Measurements from ENCODE around the gene ANKRD17. TPM values are rescaled to one million over a fixed set of nuclear protein-coding genes. Genes with fewer than 3 reads are reported as not detected.

ANKRD17 gene
- total RNA-seq, 5 donors from 2014 or later (not counting 1 experiment from before 2014, with no cell fraction given): 48.6 to 63.8 (median 51.8) TPM

DNA sequence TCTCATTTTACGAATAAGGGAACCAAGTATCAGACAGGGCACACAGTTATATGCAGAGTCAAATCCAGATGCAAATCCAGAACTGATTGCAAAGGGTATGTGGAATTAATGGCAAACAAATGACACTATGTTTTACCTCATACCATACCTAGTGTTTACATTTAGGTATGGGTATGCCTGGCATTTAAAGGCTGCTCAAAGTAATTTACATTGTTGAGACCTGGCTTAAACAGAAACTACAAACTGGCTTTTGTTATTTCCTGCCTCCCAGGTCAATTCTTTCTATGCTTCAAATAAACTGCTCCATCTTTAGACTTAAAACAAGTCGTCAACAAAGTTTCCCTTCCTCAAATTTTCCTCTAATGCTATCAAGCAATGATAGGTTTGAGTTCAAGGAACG lies 33.7 kb downstream of the ANKRD17 start:
- H3K36me3 ChIP-seq (ENCODE audit: control insufficient read depth in 2 of 2, extremely low read depth in 1 of 2, insufficient read depth in 1 of 2, low read length in 1 of 2): peaks cover 0 to 4% of the 10 kb centered on the region in 2 donors
- DNase-seq (no peak), ATAC-seq (replicated peaks in 1 of 4) (no peak)
- H3K27ac Mint-ChIP-seq: peak overlapping the region; percentile 72 to 86
- H3K27me3 Mint-ChIP-seq: no peaks in the 10 kb centered on the region
- CTCF ChIA-PET: no interaction called here
- WGBS (ENCODE audit: insufficient coverage): no CpG with 5 or more reads among the region's 3 CpGs
- peaks cover 10 to 15% of the 10 kb centered on the region in 2 experiments for H3K4me1 ChIP-seq (ENCODE audit: control insufficient read depth in 1 of 2, extremely low read depth in 1 of 2, insufficient read depth in 2 of 2, low read length in 2 of 2)
- no peaks in the 10 kb centered on the region for H3K9me3 ChIP-seq
- H3K36me3 Mint-ChIP-seq: peaks cover 7% of the 10 kb centered on the region
- peak overlapping the region; percentile 41 for H3K27ac ChIP-seq (ENCODE audit: low read length)
- no peak overlapping the region for H3K4me3 ChIP-seq (ENCODE audit: control insufficient read depth in 1 of 2, extremely low read depth in 1 of 2, low read length in 1 of 2)
- POLR2A ChIA-PET: no interaction called here
- peaks cover 0 to 3% (median 2%) of the 10 kb centered on the region in 3 donors for H3K9me3 Mint-ChIP-seq
- no peaks in the 10 kb centered on the region for H3K27me3 ChIP-seq (replicated peaks in 1 of 2; ENCODE audit: control insufficient read depth in 2 of 2, extremely low read depth in 1 of 2, insufficient read depth in 2 of 2, low read length in 1 of 2)
- H3K4me3 Mint-ChIP-seq: no peak overlapping the region
- H3K4me1 Mint-ChIP-seq: peaks cover 35 to 41% (median 36%) of the 10 kb centered on the region in 3 donors

DNA sequence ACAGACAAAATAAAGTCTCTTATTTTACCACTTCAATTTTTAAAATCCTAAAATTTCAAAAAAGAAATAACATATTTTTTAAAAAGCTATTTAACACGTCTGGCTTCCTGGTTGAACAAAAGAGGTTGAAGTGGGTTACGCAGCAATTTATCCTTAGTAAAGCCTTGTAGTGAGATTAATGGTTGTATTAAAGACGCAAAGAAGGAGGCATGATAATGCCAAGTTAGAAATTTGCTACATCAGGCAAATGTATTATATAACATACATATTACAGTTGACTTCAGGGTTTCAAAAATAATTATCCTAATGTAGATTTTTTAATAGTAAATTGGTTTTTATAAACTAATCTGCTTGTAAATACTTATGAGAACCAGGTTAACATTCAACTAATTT lies 35.3 kb downstream of the ANKRD17 start:
- Histone ChIP-seq H3K27ac (ENCODE audit: low read length) (peak overlapping the region; percentile 82), H3K4me3 (ENCODE audit: control insufficient read depth in 1 of 2, extremely low read depth in 1 of 2, low read length in 1 of 2) (peak overlapping the region in 1 of 2 donors; percentile 52), H3K36me3 (ENCODE audit: control insufficient read depth in 2 of 2, extremely low read depth in 1 of 2, insufficient read depth in 1 of 2, low read length in 1 of 2) (peaks cover 0 to 4% of the 10 kb centered on the region in 2 donors), H3K27me3 (replicated peaks in 1 of 2; ENCODE audit: control insufficient read depth in 2 of 2, extremely low read depth in 1 of 2, insufficient read depth in 2 of 2, low read length in 1 of 2) (no peaks in the 10 kb centered on the region), H3K4me1 (ENCODE audit: control insufficient read depth in 1 of 2, extremely low read depth in 1 of 2, insufficient read depth in 2 of 2, low read length in 2 of 2) (peaks cover 10 to 15% of the 10 kb centered on the region in 2 experiments), H3K9me3 (no peaks in the 10 kb centered on the region)
- no peak for DNase-seq
- ChIA-PET POLR2A (interaction anchor here (0.6 to 2.1 kb wide), 12 partner anchors 12 to 57 kb away, joined by 3 to 31 read pairs (median 4); partner anchors contain the start of gene ANKRD17 (in 2 of the 2)), CTCF (interaction anchor here in 1 of 2 donors (0.8 to 5.0 kb wide), 4 partner anchors 22 to 137 kb away, joined by 3 to 49 read pairs (median 4); partner anchors contain the start of gene ANKRD17)
- Mint-ChIP-seq H3K27ac (peak overlapping the region in 1 of 2 donors; percentile 83), H3K9me3 (no peaks in the 10 kb centered on the region), H3K27me3 (no peaks in the 10 kb centered on the region), H3K4me1 (peaks cover 47 to 52% (median 47%) of the 10 kb centered on the region in 3 donors), H3K36me3 (peaks cover 4% of the 10 kb centered on the region), H3K4me3 (no peak overlapping the region)
- no CpG with 5 or more reads among the region's 3 CpGs for WGBS (ENCODE audit: insufficient coverage)
- ATAC-seq (replicated peaks in 1 of 4): peak in 2 of 4 experiments; percentile 7 to 21

DNA sequence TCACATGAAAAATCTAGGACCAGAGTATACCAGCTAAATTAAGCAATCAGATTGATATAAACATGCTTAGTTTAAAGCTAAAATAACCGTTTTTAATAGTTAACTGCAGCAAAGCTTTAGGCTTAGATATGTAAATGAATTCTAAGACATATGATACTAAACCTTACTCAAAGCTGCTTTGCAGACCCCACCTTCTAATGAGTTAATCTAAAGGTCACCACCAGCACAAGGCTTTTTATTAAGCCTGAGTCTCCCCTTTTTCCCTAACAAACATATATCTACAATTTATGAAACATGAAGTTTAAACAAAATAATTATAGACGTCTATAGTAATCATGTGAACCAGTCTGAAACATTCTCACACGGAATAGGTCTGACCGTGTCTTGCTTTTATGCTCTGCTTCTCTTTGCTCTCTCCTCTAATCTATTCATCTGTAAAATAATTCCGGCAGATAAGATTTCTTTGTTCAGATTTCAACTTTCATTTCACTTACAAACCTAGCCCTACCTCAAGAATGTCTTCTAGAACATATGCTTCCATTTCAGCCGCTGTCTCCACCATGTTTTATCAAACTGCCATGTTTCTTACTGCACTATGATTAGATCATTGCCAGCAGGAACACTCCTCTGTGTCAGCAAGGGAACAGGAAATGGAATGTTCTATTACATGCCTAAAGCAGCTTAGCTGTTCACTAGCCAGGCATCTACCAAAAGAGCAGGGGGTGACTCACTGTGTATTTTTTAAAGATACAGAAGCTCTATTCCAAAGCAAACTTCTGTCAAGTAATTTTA lies 35.9 kb downstream of the ANKRD17 start:
- peak overlapping the region; percentile 52 to 72 for H3K4me3 ChIP-seq (ENCODE audit: control insufficient read depth in 1 of 2, extremely low read depth in 1 of 2, low read length in 1 of 2)
- peak overlapping the region; percentile 82 for H3K27ac ChIP-seq (ENCODE audit: low read length)
- H3K36me3 ChIP-seq (ENCODE audit: control insufficient read depth in 2 of 2, extremely low read depth in 1 of 2, insufficient read depth in 1 of 2, low read length in 1 of 2): peaks cover 0 to 4% of the 10 kb centered on the region in 2 donors
- no peaks in the 10 kb centered on the region for H3K9me3 Mint-ChIP-seq
- H3K27ac Mint-ChIP-seq: no peak overlapping the region
- ChIA-PET POLR2A (interaction anchor here (0.5 to 2.1 kb wide), 12 partner anchors 10 to 57 kb away, joined by 3 to 31 read pairs (median 4); partner anchors contain the start of gene ANKRD17 (in 2 of the 2)), CTCF (interaction anchor here in 1 of 2 donors (0.8 to 5.0 kb wide), 4 partner anchors 23 to 136 kb away, joined by 3 to 49 read pairs (median 4); partner anchors contain the start of gene ANKRD17)
- peaks cover 10 to 15% of the 10 kb centered on the region in 2 experiments for H3K4me1 ChIP-seq (ENCODE audit: control insufficient read depth in 1 of 2, extremely low read depth in 1 of 2, insufficient read depth in 2 of 2, low read length in 2 of 2)
- H3K27me3 Mint-ChIP-seq: no peaks in the 10 kb centered on the region
- peaks cover 47 to 52% (median 48%) of the 10 kb centered on the region in 3 donors for H3K4me1 Mint-ChIP-seq
- ATAC-seq (replicated peaks in 1 of 4) (peak; percentile 100), DNase-seq (peak in 33 of 35 experiments; percentile 14 to 85 (median 55))
- 20% methylated on average over 5 of the region's 6 CpGs for WGBS (ENCODE audit: insufficient coverage)
- no peaks in the 10 kb centered on the region for H3K27me3 ChIP-seq (replicated peaks in 1 of 2; ENCODE audit: control insufficient read depth in 2 of 2, extremely low read depth in 1 of 2, insufficient read depth in 2 of 2, low read length in 1 of 2)
- H3K4me3 Mint-ChIP-seq: no peak overlapping the region
- no peaks in the 10 kb centered on the region for H3K9me3 ChIP-seq
- H3K36me3 Mint-ChIP-seq: peaks cover 4% of the 10 kb centered on the region

DNA sequence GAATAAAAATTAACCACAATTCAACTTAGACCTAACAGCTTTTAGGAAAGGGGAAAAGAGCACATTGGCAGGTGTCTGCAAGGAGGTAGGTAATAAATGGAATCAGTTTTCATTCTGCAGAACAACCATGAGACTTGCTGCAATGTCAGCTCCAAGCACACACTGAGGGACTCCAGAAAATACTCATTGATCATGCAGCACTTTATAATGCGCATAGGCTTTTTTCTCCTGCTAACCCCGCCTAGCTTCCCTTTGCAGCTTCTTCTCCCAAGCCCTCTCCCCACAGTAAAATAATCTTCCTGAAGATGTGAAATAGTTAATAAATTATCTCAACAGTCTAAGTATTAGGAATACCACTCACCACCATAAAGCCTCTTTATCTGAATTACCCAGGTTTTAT lies 36.9 kb downstream of the ANKRD17 start:
- Histone ChIP-seq H3K36me3 (ENCODE audit: control insufficient read depth in 2 of 2, extremely low read depth in 1 of 2, insufficient read depth in 1 of 2, low read length in 1 of 2) (peaks cover 0 to 4% of the 10 kb centered on the region in 2 donors), H3K4me3 (ENCODE audit: control insufficient read depth in 1 of 2, extremely low read depth in 1 of 2, low read length in 1 of 2) (no peak overlapping the region), H3K9me3 (no peaks in the 10 kb centered on the region), H3K27ac (ENCODE audit: low read length) (peak overlapping the region; percentile 82), H3K27me3 (replicated peaks in 1 of 2; ENCODE audit: control insufficient read depth in 2 of 2, extremely low read depth in 1 of 2, insufficient read depth in 2 of 2, low read length in 1 of 2) (no peaks in the 10 kb centered on the region), H3K4me1 (ENCODE audit: control insufficient read depth in 1 of 2, extremely low read depth in 1 of 2, insufficient read depth in 2 of 2, low read length in 2 of 2) (peaks cover 10 to 15% of the 10 kb centered on the region in 2 experiments)
- ChIA-PET CTCF (interaction anchor here (0.8 to 5.0 kb wide), 2 partner anchors 35 to 36 kb away, joined by 3 to 49 read pairs; partner anchors contain the start of gene ANKRD17 (in 1 of the 2)), POLR2A (interaction anchor here in 1 of 2 donors (0.7 to 2.1 kb wide), 3 partner anchors 27 to 38 kb away, joined by 4 to 31 read pairs (median 6); partner anchors contain the start of gene ANKRD17)
- Mint-ChIP-seq H3K27me3 (no peaks in the 10 kb centered on the region), H3K27ac (peak overlapping the region; percentile 31 to 77), H3K4me1 (peaks cover 53 to 56% (median 53%) of the 10 kb centered on the region in 3 donors), H3K4me3 (peak overlapping the region in 2 of 3 donors; percentile 18 to 47), H3K9me3 (no peaks in the 10 kb centered on the region), H3K36me3 (peaks cover 9% of the 10 kb centered on the region)
- DNase-seq (peak in 1 of 35 experiments; percentile 9), ATAC-seq (replicated peaks in 1 of 4) (no peak)
- no CpG with 5 or more reads among the region's 2 CpGs for WGBS (ENCODE audit: insufficient coverage)

DNA sequence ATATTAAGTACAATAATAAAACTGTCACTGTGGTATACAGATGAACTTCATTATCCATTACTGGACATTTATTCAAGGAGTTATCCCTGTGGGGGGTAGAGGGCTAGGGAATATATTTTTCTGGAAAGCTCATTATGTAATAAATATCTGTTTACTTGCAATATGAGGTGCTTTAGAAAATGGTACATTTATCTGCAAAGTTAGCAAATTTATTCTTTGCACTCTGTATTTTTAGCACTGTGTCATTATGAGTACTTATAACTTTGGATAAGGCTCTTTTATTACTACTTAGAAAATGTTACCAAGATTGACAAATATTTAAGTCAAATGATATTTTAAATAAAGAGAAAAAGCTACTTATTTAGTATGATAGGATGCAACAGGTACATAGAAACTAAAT lies 37.8 kb downstream of the ANKRD17 start:
- Histone ChIP-seq H3K27me3 (replicated peaks in 1 of 2; ENCODE audit: control insufficient read depth in 2 of 2, extremely low read depth in 1 of 2, insufficient read depth in 2 of 2, low read length in 1 of 2) (no peaks in the 10 kb centered on the region), H3K9me3 (no peaks in the 10 kb centered on the region), H3K4me3 (ENCODE audit: control insufficient read depth in 1 of 2, extremely low read depth in 1 of 2, low read length in 1 of 2) (no peak overlapping the region), H3K4me1 (ENCODE audit: control insufficient read depth in 1 of 2, extremely low read depth in 1 of 2, insufficient read depth in 2 of 2, low read length in 2 of 2) (peaks cover 10 to 15% of the 10 kb centered on the region in 2 experiments), H3K27ac (ENCODE audit: low read length) (no peak overlapping the region), H3K36me3 (ENCODE audit: control insufficient read depth in 2 of 2, extremely low read depth in 1 of 2, insufficient read depth in 1 of 2, low read length in 1 of 2) (peaks cover 0 to 5% of the 10 kb centered on the region in 2 donors)
- peaks cover 11% of the 10 kb centered on the region for H3K36me3 Mint-ChIP-seq
- ATAC-seq (replicated peaks in 1 of 4): no peak
- H3K27ac Mint-ChIP-seq: no peak overlapping the region
- no peaks in the 10 kb centered on the region for H3K27me3 Mint-ChIP-seq
- H3K9me3 Mint-ChIP-seq: no peaks in the 10 kb centered on the region
- CTCF ChIA-PET: interaction anchor here in 1 of 2 donors (5.0 kb wide), 1 partner anchor 37 kb away, joined by 49 read pairs; the partner anchor contains the start of gene ANKRD17
- no peak for DNase-seq
- no peak overlapping the region for H3K4me3 Mint-ChIP-seq
- H3K4me1 Mint-ChIP-seq: peaks cover 57 to 61% (median 58%) of the 10 kb centered on the region in 3 donors
- POLR2A ChIA-PET: interaction anchor here (0.5 to 1.0 kb wide), 3 partner anchors 20 to 47 kb away, joined by 3 to 6 read pairs (median 3); no protein-coding TSS in a partner anchor
